GM19239 (cell line): Measurements from ENCODE around the gene PGBD1.
"Not testable (repeated sequence)": the region's sequence is repeated elsewhere in the genome, so short reads cannot be mapped to it uniquely, and the experiment has no call there.

ENCODE experiments used
- DNase-seq: peaks from one replicate; pipeline ENCODE4 v3.0.0; 2011; ENCODE audit warnings: low spot score; ENCODE audit not compliant: insufficient read length
- FAIRE-seq: peaks from 2 replicates; lab custom pipeline; 2011; peaks lifted over from hg19 to GRCh38; lab: Jason Lieb, UNC

The PGBD1 gene

GRCh38 chr6:28267695-28268059 lies 13.7 kb upstream of the PGBD1 start:
- FAIRE-seq, result no peak
- DNase-seq, result no peak

- DNase-seq, result no peak
- FAIRE-seq, result no peak
These were observed 11.9 kb upstream of the PGBD1 start for GRCh38 chr6:28269492-28269891.

- DNase-seq (no peak), FAIRE-seq (no peak)
These were observed 6.5 kb upstream of the PGBD1 start for GRCh38 chr6:28274888-28275287.

- DNase-seq (no peak), FAIRE-seq (no peak)
These were observed 3.6 kb upstream of the PGBD1 start for GRCh38 chr6:28277746-28278145.

GRCh38 chr6:28280595-28281287 lies 631 bp upstream of the PGBD1 start:
- no peak for FAIRE-seq
- no peak for DNase-seq

GRCh38 chr6:28282926-28283325 lies 1.6 kb downstream of the PGBD1 start:
- no peak for DNase-seq
- FAIRE-seq, result no peak

- DNase-seq, result no peak
- FAIRE-seq, result no peak
These were observed 10.2 kb downstream of the PGBD1 start for GRCh38 chr6:28291573-28291972.

- no peak for DNase-seq
These were observed 14.0 kb downstream of the PGBD1 start for GRCh38 chr6:28295326-28295725.

GRCh38 chr6:28296520-28297060 lies 15.2 kb downstream of the PGBD1 start:
- DNase-seq (no peak), FAIRE-seq (no peak)

More at GRCh38 chr6:28295326-28295725, 14.0 kb downstream of the PGBD1 start:
- no peak for FAIRE-seq

GRCh38 chr6:28303570-28303969 lies 22.2 kb downstream of the PGBD1 start:
- FAIRE-seq, result no peak
- DNase-seq, result peak; percentile 32

GRCh38 chr6:28306363-28306762 lies 25.0 kb downstream of the PGBD1 start:
- FAIRE-seq, DNase-seq: not testable (repeated sequence)

- no peak for DNase-seq
- FAIRE-seq, result no peak
These were observed 29.9 kb downstream of the PGBD1 start for GRCh38 chr6:28311139-28311823.

GRCh38 chr6:28312939-28313338 lies 31.6 kb downstream of the PGBD1 start:
- FAIRE-seq (no peak), DNase-seq (no peak)

- no peak for DNase-seq
- FAIRE-seq, result no peak
These were observed 34.3 kb downstream of the PGBD1 start for GRCh38 chr6:28315628-28316027.

- not testable (repeated sequence) for DNase-seq, FAIRE-seq
These were observed 36.5 kb downstream of the PGBD1 start for GRCh38 chr6:28317866-28318265.

- DNase-seq (no peak), FAIRE-seq (no peak)
These were observed 41.3 kb downstream of the PGBD1 start for GRCh38 chr6:28322661-28323060.

- DNase-seq, result no peak
- FAIRE-seq, result no peak
These were observed 42.5 kb downstream of the PGBD1 start for GRCh38 chr6:28323813-28324424.

- FAIRE-seq (no peak), DNase-seq (no peak)
These were observed 45.1 kb downstream of the PGBD1 start for GRCh38 chr6:28326371-28326948.

GRCh38 chr6:28330041-28330440 lies 48.7 kb downstream of the PGBD1 start:
- DNase-seq (no peak), FAIRE-seq (no peak)

- FAIRE-seq, result no peak
These were observed 51.7 kb downstream of the PGBD1 start for GRCh38 chr6:28333047-28333446.

GRCh38 chr6:28333599-28334018 lies 52.2 kb downstream of the PGBD1 start:
- FAIRE-seq (no peak), DNase-seq (no peak)

More at GRCh38 chr6:28333047-28333446, 51.7 kb downstream of the PGBD1 start:
- DNase-seq, result no peak
